ENCODE data around the gene CIB1. TPM values are rescaled to one million over a fixed set of nuclear protein-coding genes. Genes with fewer than 3 reads are reported as not detected.

The CIB1 gene
- polyA plus RNA-seq, 2 of the 4 experiments (the other 2 are of a cell fraction), result 84.1 to 120 TPM

DNA sequence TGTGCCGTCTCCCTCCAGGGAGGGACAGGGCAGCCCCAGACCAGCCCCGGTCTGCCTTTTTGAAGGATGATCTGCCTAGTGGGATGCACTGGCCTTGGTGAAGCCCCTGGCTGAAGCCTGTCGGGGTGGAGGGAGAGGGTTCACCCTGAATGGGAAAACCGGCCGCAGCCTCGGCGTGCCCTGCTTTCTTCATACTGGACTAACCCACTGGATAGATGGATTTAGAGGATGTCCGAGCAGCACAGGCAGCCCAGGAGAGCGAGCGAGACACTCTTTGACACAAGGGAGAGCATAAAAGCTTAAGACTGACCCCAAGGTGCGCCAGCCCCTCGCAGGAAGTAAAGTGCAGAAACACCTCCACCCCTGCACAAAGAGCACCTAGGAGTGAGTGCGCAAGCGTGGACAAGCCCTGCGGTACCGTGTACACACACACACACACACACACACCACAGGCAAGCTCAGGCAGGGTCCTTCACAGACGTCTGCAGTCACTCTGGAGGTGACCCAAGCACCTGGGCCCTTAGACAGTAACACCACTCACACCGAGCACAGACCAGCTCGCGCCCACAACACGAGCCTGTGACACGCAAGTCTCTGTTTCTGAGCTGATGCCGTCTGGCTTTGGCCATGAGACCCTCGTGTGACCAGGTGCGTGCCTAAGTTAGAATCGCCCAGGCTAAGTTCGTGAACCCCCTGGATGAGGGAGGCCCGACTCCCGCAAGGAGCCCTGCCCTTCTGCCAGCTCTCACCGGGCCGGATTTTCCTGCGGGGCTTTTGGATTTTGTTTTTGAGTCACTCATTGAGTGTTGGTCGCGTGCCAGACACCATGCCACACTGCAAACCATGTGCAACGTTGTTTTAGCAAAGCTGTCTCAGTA, 21.3 kb downstream of the CIB1 start:
- 70% methylated on average over 34 of the region's 35 CpGs for WGBS (ENCODE audit: missing lambda C conversion rate)
- H3K27ac ChIP-seq, result peak overlapping the region; percentile 90 to 92
- H3K4me2 ChIP-seq, result peak overlapping the region; percentile 86
- ATAC-seq (peak; percentile 2 to 3; a peak in 5 of 6 replicates), FAIRE-seq (no peak), DNase-seq (ENCODE audit: low read depth in 1 of 2, low spot score in 1 of 2) (no peak)
- TF ChIP-seq KDM5A (IDR thresholded peaks at IDR 0.05) (no peak), CBX8 (IDR thresholded peaks at IDR 0.05) (no peak), POLR2AphosphoS2 (conservative IDR thresholded peaks at IDR 0.05; ENCODE audit: low read length) (no peak), ZC3H11A (IDR thresholded peaks at IDR 0.05) (no peak), ZNF302 (CRISPR knock-in tag; IDR thresholded peaks at IDR 0.05) (no peak), FOSB (CRISPR knock-in tag; IDR thresholded peaks at IDR 0.05) (no peak), MYC (IDR thresholded peaks at IDR 0.05; ENCODE audit: borderline replicate concordance, low read length) (no peak), EHMT2 (IDR thresholded peaks at IDR 0.05; ENCODE audit: low read depth) (no peak), RCOR1 (IDR thresholded peaks at IDR 0.05; ENCODE audit: low read depth, low read length) (no peak), HOXA7 (CRISPR knock-in tag; IDR thresholded peaks at IDR 0.05) (no peak), HOXB5 (CRISPR knock-in tag; IDR thresholded peaks at IDR 0.05) (no peak), EHF (CRISPR knock-in tag; IDR thresholded peaks at IDR 0.05) (no peak), RARB (CRISPR knock-in tag; IDR thresholded peaks at IDR 0.05) (no peak), HOXB13 (CRISPR knock-in tag; IDR thresholded peaks at IDR 0.05; ENCODE audit: low read depth) (no peak), NR3C1 (IDR thresholded peaks at IDR 0.05) (no peak), RFX5 (IDR thresholded peaks at IDR 0.05) (no peak)
- TF ChIP-seq, protein P1, sequence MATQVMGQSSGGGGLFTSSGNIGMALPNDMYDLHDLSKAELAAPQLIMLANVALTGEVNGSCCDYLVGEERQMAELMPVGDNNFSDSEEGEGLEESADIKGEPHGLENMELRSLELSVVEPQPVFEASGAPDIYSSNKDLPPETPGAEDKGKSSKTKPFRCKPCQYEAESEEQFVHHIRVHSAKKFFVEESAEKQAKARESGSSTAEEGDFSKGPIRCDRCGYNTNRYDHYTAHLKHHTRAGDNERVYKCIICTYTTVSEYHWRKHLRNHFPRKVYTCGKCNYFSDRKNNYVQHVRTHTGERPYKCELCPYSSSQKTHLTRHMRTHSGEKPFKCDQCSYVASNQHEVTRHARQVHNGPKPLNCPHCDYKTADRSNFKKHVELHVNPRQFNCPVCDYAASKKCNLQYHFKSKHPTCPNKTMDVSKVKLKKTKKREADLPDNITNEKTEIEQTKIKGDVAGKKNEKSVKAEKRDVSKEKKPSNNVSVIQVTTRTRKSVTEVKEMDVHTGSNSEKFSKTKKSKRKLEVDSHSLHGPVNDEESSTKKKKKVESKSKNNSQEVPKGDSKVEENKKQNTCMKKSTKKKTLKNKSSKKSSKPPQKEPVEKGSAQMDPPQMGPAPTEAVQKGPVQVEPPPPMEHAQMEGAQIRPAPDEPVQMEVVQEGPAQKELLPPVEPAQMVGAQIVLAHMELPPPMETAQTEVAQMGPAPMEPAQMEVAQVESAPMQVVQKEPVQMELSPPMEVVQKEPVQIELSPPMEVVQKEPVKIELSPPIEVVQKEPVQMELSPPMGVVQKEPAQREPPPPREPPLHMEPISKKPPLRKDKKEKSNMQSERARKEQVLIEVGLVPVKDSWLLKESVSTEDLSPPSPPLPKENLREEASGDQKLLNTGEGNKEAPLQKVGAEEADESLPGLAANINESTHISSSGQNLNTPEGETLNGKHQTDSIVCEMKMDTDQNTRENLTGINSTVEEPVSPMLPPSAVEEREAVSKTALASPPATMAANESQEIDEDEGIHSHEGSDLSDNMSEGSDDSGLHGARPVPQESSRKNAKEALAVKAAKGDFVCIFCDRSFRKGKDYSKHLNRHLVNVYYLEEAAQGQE (IDR thresholded peaks at IDR 0.05), result no peak
- TF ChIP-seq, protein P2, sequence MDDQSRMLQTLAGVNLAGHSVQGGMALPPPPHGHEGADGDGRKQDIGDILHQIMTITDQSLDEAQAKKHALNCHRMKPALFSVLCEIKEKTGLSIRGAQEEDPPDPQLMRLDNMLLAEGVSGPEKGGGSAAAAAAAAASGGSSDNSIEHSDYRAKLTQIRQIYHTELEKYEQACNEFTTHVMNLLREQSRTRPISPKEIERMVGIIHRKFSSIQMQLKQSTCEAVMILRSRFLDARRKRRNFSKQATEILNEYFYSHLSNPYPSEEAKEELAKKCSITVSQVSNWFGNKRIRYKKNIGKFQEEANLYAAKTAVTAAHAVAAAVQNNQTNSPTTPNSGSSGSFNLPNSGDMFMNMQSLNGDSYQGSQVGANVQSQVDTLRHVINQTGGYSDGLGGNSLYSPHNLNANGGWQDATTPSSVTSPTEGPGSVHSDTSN (IDR thresholded peaks at IDR 0.05), result no peak
- TF ChIP-seq, protein P3, sequence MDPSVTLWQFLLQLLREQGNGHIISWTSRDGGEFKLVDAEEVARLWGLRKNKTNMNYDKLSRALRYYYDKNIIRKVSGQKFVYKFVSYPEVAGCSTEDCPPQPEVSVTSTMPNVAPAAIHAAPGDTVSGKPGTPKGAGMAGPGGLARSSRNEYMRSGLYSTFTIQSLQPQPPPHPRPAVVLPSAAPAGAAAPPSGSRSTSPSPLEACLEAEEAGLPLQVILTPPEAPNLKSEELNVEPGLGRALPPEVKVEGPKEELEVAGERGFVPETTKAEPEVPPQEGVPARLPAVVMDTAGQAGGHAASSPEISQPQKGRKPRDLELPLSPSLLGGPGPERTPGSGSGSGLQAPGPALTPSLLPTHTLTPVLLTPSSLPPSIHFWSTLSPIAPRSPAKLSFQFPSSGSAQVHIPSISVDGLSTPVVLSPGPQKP (IDR thresholded peaks at IDR 0.05; ENCODE audit: low read depth, low read length), result no peak
- H3K4me1 ChIP-seq, result peaks cover 59% of the 10 kb centered on the region
- no peak overlapping the region for H3K4me3 ChIP-seq
- POLR2A ChIA-PET, result interaction anchor here (1.0 to 2.6 kb wide), 5 partner anchors 11 to 37 kb away, joined by 3 to 17 read pairs (median 5); partner anchors contain the start of genes CIB1, GDPGP1, SEMA4B and TTLL13
- CTCF ChIA-PET, result interaction anchor here (0.6 to 36.4 kb wide), 10 partner anchors 8 to 108 kb away, joined by 3 to 732 read pairs (median 4); partner anchors contain the start of genes CIB1, GDPGP1 and SEMA4B
- no peaks in the 10 kb centered on the region for H3K9me3 ChIP-seq

Measured in A549 (cell line).